ENCODE data around the gene PANK2.
A peak's percentile ranks its signal among the peaks of the same experiment; 100 is the strongest.

The PANK2 gene

GRCh38 chr20:3901706-3902440 lies 12.7 kb downstream of the PANK2 start:
- no peak for DNase-seq

DNA sequence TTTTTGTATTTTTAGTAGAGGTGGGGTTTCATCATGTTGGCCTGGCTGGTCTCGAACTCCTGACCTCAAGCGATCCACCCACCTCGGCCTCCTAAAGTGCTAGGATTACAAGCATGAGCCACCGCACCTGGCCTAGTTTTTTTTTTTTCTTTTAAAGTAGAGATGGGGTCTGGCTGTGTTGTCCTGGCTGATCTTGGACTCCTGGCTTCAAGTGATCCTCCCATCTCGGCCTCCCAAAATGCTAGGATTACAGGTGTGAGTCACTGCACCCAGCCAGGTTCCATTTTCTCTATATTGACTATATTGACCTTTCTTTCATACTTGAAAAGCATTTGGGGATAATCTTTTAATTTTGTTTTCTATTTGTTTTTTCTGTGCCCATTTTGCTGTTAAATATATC lies 13.3 kb downstream of the PANK2 start:
- no peak for DNase-seq

DNA sequence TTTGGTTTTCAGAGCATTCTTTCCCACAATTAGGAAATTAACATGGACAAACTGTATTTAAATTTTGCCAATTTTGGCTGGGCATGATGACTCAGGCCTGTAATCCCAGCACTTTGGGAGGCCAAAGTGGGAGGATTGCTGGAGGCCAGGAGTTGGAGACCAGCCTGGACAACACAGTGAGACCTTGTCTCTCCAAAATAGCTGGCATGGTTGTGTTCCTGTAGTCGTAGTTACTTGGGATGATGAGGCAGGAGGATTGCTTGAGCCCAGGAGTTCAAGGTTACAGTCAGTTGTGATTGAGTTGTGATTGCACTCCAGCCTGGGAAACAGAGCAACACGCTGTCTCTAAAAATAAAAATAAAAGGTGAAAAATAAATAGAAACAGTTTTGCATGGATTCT lies 15.0 kb downstream of the PANK2 start:
- no peak for DNase-seq

- no peak for DNase-seq
Observed at GRCh38 chr20:3904857-3905256, 15.7 kb downstream of the PANK2 start.

DNA sequence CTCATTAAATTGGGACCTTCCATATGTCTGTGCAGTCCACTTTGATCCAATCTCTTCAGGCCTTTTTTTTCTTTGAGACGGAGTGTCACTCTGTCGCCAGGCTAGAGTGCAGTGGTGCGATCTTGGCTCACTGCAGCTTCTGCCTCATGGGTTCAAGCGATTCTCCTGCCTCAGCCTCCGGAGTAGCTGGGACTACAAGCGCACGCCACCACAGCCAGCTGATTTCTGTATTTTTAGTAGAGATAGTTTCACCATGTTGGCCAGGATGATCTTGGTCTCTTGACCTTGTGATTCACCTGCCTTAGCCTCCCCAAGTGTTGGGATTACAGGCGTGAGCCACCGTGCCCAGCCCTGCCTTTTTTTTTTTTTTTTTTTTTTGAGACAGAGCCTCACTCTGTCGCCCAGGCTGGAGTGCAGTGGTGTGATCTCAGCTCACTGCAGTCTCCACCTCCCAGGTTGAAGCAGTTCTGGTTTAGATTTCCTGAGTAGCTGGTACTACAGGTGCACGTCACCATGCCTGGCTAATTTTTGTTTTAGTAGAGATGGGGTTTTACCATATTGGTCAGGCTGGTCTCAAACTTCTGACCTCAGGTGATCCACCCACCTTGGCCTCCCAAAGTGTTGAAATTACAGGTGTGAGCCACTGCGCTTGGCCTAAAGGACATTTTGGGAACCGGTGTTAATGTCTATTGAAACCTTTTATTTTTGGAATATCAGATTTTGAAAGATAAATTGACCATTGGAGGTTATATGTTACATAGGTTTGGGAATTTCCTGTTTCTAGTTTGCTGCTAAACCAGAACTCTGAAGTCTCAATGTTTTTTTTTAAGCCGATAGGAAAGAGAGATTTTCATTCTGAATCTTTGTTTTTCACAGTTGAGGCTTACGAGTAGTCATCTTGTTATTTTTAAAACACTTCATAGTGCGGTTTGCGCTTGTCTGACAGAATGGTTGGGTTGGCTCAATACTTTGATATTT lies 17.8 kb downstream of the PANK2 start:
- DNase-seq = peak; percentile 66

GRCh38 chr20:3908667-3909066 lies 19.5 kb downstream of the PANK2 start:
- DNase-seq = no peak

DNA sequence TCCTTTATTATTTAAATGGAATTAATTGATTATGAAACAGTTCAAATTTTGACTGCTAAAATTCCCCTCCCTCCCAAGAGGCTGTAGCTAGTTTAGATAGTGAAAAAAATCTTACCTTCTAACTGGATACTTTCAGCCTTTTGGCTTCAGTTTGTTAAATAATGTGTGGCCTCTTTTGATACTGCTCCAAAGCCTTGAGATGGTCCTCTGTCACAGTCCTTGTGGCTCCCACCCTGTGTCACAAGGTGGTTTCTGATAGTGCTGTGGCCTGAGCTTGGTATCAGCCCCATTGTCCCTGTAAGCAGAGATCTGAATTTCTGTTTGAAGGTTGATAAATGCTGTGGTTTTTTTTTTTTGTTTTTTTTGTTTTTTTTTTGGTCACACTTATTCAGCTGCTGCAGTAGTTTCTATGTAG lies 20.8 kb downstream of the PANK2 start:
- no peak for DNase-seq

GRCh38 chr20:3910853-3911252 lies 21.7 kb downstream of the PANK2 start:
- DNase-seq = no peak

GRCh38 chr20:3911956-3912355 lies 22.8 kb downstream of the PANK2 start:
- no peak for DNase-seq

- DNase-seq = no peak
Observed at GRCh38 chr20:3914446-3914845, 25.3 kb downstream of the PANK2 start.

DNA sequence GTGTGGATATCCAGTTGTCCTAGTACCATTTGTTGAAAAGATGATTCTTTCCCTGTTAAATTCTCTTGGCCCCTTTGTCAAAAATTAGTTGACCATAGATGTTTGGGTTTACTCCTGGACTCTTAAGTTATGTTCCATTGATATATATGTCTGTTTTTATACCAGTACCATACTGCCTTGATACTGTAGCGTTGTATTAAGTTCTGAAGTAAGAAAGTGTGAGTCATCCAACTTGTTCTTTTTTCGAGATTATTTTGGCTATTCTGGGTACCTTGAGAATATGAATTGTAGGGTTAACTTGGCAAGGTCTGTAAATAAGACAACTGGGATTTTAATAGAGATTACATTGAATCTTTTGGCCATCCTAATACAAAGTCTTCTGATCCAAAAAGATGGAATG lies 26.5 kb downstream of the PANK2 start:
- no peak for DNase-seq

GRCh38 chr20:3916364-3916763 lies 27.2 kb downstream of the PANK2 start:
- no peak for DNase-seq

DNA sequence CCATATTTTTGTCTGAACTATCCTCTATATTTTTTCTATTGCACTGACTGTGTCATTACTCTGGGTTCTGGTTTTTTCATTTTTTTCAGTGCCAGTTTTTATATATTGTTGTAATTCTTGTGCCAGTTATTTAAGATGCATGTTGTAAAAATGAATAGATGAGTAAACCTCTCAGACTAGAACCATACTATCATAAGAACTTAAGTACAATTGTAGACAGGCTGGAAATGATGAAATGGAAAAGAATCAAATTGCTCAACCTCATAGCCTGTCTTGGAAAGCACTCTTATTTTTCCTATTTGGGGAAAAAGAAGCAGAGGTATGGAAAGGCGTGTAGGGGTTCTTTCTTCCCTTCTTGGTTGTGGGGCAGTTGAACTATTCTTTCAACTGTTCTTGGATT lies 30.2 kb downstream of the PANK2 start:
- DNase-seq = no peak

- no peak for DNase-seq
Observed at GRCh38 chr20:3922223-3922982, 33.2 kb downstream of the PANK2 start.

DNA sequence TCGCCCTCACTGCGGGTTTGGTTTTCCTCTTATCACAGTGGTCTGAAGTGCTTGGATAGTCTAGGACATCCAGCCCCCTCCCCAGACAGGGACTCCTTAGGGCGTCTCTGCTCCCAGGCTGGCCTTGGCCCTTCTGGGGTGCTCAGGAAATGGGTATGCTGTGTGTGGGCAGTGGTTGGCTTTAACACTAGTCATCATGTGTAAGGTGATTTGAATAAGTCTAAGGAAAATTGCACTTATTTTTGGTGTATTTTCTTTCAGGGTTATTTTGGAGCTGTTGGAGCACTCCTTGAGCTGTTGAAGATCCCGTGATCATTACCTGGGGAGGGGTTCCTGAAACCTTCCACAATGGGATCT lies 33.8 kb downstream of the PANK2 start:
- no peak for DNase-seq

DNA sequence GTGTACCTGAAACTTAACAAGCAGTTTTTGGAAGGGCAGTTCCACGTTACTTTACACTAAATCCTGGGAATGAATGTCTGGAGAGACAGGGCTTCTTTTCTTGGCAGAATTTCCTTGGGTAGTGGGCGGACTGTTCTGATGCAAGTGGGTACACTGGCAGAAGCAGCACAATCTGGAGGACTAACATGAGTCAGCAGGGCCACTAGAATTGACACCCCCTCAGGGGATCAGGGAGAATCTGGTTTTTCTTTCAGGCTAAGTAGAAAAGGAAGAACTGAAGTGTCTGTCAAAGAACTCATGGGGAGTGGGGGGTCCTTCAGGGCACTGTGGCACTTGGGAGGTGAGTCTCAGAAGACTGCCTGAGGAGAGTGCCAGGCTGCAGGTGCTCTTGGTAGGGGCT lies 34.6 kb downstream of the PANK2 start:
- DNase-seq = no peak

GRCh38 chr20:3924304-3925112 lies 35.3 kb downstream of the PANK2 start:
- DNase-seq = no peak

DNA sequence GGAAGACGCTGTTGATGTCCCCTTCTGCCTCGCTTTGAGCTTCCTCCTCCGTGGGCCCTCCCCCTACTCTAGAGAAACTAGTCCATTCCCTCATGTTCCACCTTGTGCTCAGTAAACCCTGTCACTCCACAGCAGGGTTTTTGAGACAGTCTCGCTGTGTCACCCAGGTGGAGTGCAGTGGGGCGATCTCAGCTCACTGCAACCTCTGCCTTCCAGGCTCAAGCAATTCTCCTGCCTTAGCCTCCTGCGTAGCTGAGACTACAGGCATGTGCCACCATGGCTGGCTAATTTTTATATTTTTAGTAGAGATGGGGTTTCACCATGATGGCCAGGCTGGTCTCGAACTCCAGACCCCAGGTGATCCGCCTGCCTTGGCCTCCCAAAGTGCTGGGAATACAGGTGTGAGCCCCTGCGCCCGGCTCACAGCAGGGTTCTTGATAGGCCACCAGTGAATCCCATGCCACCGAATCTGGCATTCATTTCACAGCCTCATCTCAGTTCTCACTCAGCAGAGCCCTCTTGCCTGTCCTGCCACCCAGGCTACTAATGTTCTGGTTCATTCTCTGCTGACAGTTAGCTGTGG lies 36.0 kb downstream of the PANK2 start:
- no peak for DNase-seq

DNA sequence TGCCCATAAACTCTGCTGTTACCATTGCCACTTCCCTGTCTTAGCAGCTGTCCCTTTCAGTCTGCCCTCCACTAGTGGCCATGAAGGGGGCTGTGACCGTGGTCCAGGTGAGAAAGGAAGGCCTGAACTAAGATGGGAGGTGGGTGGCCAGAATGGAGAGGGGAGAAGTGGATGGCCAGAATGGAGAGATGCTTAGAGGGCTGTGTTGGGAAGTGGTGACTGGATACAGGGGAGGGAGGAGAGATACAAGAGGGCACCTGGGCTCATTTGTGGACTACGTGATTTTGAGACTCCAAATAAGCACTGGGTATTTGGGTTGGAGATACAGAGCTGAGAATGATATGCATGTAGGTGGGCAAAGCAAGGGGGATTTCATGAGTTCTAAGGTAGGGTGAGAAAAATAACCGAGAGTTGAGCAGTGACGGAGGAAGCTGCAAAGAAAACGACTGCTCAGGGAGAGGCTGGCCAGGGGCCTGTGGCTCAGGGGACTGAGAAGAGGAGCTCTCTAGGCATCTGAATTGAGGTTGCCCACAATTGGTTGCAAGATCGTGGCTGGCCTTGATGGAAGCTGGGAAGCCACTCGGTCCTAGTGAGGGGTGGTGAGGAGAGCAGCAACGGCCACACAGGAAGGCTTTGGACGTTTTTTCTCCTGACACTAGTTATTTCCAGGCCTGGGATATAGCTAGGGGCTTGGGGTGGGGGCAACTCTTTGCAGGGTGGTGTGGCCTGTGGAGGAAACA lies 36.9 kb downstream of the PANK2 start:
- no peak for DNase-seq

GRCh38 chr20:3927486-3928291 lies 38.5 kb downstream of the PANK2 start:
- no peak for DNase-seq

DNA sequence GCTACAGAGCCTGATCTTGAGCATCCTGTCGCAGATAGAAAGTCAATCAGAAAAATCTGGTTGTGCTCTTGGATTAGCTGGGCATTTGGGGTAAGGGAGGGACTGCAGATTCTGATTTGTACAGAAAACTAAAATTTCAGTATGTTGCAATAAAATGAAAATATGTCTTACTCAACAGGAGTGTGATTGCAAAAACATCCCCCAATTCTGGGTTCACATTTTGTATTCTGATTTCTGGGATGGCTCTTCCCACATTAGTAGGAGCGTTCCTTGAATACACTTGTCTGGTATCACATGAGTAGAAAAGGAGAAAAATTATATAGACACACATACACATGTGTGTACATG lies 40.5 kb downstream of the PANK2 start:
- no peak for DNase-seq

Data from activated CD4-positive, alpha-beta T cell treated with anti-CD3 and anti-CD28 coated beads for 48 hours (primary cell).